ENCODE measurements around the gene CEP170.
"Not testable (repeated sequence)": the region's sequence is repeated elsewhere in the genome, so short reads cannot be mapped to it uniquely, and the experiment has no call there.

CEP170 gene

DNA sequence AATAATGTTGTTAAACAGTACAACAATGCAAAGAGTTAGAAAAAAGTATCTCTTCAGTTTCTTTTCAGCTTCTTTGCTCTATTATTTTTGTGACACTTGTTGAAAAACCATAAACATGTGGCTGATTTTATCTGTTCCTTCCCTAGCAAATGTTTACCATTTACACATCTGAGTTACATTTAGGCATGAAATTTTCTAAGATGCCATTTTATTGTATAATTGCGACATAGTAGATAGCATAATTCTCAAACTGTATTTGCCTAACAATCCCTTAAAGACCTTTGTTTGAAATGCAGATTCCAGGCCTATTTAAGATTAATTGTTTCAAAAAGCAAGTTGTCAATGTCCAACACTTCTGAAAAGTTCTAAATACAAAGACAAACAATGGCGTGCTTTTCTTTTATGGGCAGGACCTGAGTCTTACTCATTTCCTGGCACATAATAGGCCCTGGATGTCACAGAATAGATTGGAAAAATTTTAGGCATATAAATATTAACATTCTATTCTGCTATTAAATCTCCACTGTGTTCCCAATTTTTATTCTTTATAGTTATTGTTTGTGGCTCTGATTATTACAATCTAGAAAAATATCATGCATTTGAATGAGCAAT is 81.2 kb downstream of the CEP170 start:
- DNase-seq (ENCODE audit: low spot score) = not testable (repeated sequence)

- DNase-seq (ENCODE audit: low spot score) = not testable (repeated sequence)
These were observed 90.2 kb downstream of the CEP170 start for GRCh38 chr1:243164911-243165310.

DNA sequence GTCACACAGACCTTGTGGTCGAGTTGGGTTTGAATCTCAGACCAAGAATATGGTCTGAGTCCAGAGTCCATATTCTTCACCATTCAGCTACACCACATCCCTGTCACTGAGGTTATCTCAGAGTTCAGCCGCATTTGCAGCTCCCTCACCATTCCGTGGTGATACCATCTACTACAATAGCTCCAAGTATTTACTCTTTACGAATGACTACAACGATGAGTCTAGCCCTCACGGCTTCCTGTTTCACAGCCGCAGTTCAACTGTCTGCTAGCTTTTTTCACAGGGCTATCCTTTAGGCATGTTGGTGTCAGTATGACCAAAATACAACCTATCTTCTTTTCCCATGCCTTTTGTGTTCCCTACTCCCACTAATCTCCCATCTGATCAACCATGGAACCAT is 104.2 kb downstream of the CEP170 start:
- not testable (repeated sequence) for DNase-seq (ENCODE audit: low spot score)

GRCh38 chr1:243149120-243149519 is 106.0 kb downstream of the CEP170 start:
- DNase-seq (ENCODE audit: low spot score) = not testable (repeated sequence)

- DNase-seq (ENCODE audit: low spot score) = not testable (repeated sequence)
These were observed 107.7 kb downstream of the CEP170 start for GRCh38 chr1:243147351-243147750.

DNA sequence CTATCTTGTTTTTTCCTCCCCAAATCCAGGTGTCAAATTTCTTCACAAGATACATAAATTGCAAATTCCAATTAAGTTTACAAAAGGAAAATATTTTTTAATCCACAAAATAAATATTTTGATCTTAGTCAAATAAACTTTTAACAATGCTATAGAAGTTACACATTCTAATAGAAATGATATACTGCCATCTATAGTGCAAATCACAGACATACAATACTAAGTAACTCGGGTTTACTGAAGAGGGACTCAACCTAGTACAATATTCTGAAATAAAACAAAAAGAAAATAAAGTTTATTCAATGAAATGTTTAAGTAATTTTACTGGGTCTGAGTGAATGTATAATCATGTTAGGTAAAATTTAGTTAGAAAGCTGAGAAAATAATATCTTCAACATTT is 114.6 kb downstream of the CEP170 start:
- DNase-seq (ENCODE audit: low spot score) = not testable (repeated sequence)

- DNase-seq (ENCODE audit: low spot score) = not testable (repeated sequence)
These were observed 132.1 kb downstream of the CEP170 start for GRCh38 chr1:243122876-243123409.

GRCh38 chr1:243121939-243122338 is 133.1 kb downstream of the CEP170 start:
- DNase-seq (ENCODE audit: low spot score) = not testable (repeated sequence)

- DNase-seq (ENCODE audit: low spot score) = not testable (repeated sequence)
These were observed 136.3 kb downstream of the CEP170 start for GRCh38 chr1:243118601-243119322.

DNA sequence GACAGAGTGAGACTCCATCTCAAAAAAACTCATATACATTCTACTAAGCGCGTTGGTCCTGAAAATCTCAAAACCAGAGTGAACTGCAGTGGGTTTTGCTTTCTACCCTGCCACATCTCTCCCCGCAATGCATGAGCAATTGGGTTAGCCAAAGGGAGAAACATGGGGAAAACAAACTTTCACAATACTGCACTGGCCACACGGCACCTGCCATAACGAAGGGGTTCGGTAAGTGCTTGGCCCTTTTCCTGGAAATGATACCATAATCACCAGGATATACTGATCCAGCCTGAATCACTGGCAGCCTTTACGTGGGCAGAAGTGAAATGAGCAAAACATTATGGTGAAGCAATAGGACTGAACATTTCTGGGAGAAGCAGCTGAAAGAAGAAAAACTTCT is 138.9 kb downstream of the CEP170 start:
- DNase-seq (ENCODE audit: low spot score) = not testable (repeated sequence)

DNA sequence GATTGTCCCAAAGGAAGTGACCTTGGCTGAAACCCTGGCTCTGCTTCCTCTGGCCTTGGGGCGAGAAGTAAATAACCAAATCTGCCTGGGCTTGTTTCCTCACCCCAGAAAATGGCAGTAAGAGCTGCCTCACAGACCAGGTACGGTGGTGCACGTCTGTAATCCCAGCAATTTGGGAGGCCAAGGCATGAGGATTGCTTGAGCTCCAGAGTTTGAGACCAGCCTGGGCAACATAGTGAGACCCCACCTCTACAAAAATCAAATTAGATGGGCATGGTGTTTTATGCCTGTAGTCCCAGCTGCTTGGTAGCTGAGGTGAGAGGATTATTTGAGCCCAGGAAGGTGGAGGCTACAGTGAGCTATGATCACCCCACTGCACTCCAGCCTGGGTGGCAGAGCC is 140.3 kb downstream of the CEP170 start:
- DNase-seq (ENCODE audit: low spot score) = not testable (repeated sequence)

DNA sequence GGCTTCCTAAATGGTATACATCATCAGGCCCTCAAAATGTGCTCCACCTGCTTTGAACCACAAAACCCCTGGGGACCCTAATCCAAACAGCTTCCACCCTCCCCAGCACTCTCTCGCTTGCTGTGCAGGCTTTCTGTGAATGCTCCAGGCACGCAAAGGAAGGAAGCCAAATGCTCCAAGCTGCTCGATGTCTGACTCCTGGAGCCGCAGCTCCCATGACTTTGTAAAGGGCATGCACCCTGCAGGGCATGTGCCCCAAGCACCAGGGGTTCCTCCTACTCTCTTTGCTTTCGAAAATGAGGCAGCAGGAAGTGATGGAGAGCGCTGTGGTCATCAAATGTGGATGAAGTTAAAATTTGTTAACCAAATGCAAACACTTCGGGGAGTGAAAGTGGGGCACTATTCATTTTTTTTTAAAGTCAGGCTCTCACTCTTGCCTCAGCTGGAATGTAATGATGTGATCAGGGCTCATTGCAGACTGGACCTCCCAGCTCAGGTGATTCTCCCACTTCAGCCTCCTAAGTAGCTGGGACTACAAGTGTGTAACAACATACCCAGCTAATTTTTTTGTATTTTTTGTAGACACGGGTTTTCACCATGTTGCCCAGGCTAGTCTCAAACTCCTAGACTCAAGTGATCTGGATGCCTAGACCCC is 140.9 kb downstream of the CEP170 start:
- not testable (repeated sequence) for DNase-seq (ENCODE audit: low spot score)

GRCh38 chr1:243107171-243107570 is 147.9 kb downstream of the CEP170 start:
- DNase-seq (ENCODE audit: low spot score) = not testable (repeated sequence)

GRCh38 chr1:243105652-243106332 is 149.3 kb downstream of the CEP170 start:
- DNase-seq (ENCODE audit: low spot score) = not testable (repeated sequence)

DNA sequence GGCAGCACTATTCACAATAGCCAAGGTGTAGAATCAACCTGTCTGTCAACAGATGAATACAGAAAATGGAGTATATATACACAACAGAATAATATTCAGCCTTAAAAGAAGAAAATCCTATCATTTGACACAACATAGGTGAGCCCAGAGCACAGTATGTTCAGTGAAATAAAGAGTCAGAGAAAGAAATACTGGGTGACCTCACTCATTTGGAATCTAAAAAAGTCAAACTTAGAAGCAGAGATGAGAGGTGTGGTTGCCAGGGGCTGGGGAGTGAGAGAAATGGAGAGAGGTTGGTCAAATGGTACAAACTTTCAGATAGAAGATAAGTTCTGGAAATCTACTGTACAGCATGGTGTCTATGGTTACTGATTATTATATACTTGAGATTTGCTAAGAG is 150.0 kb downstream of the CEP170 start:
- DNase-seq (ENCODE audit: low spot score) = peak; percentile 32

DNA sequence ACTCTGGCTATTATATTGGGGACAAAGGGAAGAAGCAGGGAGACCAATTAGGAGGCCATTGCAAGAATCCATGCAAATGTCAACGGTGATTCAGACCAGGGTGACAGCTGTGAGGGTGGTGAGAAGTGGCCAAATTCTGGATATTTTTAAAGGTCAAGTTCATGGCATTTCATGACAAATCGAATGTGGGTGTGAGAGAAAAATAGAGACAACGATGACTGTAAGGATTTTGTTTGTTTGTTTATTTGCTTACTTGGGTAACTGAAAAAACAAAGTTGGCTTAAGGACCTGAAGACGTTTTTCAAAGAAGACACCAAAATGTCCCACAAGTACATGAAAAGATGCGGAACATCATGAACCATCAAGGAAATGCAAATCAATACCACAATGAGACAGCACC is 150.6 kb downstream of the CEP170 start:
- not testable (repeated sequence) for DNase-seq (ENCODE audit: low spot score)

DNA sequence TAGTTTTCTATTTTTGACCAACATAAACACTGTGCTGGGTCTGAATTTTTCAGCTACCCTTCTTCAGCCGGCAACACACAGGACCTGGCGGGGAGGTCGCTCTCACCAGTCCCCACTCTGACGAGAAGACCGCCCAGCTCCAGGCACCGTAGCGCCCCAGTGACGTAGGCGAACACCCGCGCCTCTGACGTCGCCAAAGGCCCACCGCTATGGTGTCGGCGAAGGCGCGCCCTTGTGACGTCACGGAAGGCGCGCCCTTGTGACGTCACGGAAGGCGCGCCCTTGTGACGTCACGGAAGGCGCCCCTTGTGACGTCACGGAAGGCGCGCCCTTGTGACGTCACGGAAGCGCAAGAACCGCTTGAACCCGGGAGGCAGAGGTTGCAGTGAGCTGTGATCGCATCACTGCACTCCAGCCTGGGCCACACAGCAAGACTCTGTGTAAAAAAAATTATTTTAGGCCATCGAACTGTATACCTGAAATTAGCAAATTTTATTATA is 153.5 kb downstream of the CEP170 start:
- not testable (repeated sequence) for DNase-seq (ENCODE audit: low spot score)

DNA sequence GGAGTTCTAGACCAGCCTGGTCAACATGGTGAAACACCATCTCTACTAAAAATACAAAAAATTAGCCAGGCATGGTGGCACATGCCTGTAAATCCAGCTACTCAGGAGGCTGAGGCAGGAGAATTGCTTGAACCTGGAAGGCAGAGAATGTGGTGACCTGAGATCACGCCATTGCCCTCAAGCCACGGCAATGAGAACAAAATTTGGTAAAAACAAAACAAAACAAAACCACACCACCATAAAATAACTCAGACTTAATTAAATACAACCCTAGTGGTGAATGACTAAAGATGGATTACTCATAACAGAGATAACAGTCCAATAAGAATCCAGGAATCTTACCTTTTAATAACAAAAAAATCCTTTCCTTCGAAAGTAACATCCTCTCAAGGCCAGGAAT is 167.7 kb downstream of the CEP170 start:
- DNase-seq (ENCODE audit: low spot score) = not testable (repeated sequence)
